Fibroblast of skin of back (primary cell): ENCODE data around the gene HSPA4.
"Not testable (repeated sequence)": the region's sequence is repeated elsewhere in the genome, so short reads cannot be mapped to it uniquely, and the experiment has no call there.

Experiments
- DNase-seq: peaks from one replicate; pipeline ENCODE4 v3.0.0-alpha.2; 2013

Gene HSPA4

DNA sequence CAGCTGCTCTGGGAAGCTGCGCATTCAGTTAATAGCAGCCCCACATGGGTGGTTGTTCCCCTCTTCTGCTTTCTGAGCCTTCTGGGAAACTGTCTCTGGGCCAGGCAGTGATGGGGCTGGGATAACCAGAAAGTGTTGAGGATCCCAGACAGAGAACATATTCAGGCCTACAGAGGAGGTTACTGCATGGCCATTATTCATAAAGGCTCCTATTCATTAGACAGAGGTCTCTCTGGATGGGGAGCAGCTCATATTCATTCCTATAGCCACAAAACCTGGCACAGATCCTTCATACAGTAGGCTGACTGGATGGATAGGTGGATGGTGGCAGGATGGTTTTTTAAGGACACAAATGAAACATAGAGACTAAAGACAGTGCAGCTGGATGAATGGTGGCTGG, 76.3 kb downstream of the HSPA4 start:
- no peak for DNase-seq

GRCh38 chr5:133129289-133129688, 77.5 kb downstream of the HSPA4 start:
- DNase-seq = no peak

GRCh38 chr5:133129950-133130349, 78.1 kb downstream of the HSPA4 start:
- DNase-seq = no peak

DNA sequence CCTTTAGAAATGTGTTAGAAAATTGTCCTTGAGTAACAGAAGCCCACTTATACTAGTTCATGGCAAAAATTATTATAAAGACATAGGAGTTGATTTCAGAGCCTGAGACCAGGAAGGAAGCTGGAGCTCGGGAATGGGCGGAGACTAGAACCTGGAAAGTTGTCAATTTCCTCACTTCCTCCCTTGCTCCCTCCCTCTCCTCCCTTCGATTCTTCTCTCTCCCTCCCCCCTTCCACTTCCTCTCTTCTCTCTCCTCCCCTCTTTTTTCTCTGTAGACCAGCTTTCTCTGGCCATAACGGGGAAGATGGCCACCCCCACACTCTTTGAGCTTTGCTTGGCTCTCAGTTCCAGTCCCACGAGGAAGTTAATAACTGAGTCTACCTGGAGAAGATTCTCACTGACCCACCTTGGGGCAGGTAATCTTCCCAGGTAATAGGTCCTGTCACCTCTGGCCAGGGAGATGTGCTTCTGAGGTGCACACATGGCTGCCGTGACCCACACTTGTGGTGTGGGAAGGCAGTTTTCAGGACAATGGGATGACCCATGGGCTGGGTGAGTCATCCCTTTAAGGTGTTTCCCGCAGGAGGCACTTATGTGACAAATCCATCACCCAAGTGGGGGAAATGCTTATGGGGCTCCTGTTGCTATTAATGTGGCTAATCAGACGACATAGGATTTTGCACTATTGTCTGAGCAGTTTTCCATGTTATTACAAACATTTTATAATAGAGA, 78.7 kb downstream of the HSPA4 start:
- DNase-seq = no peak

DNA sequence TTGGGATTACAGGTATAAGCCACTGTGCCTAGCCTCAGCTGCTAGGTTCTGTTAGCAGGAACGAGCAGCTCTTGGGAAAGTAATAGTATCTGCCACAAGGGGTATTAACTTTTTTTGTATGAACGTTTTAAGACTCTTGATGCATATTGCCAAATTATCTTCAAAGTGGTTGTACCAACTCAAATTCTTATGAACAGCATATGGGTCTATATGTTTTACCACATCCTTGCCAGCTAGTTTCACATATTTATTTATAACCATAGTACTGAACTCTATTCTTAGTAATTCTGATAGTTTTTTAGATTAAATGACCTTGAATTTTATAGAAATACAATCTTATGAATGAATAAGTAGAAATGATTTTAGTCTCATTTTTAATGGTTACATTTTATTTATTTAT, 80.9 kb downstream of the HSPA4 start:
- no peak for DNase-seq

DNA sequence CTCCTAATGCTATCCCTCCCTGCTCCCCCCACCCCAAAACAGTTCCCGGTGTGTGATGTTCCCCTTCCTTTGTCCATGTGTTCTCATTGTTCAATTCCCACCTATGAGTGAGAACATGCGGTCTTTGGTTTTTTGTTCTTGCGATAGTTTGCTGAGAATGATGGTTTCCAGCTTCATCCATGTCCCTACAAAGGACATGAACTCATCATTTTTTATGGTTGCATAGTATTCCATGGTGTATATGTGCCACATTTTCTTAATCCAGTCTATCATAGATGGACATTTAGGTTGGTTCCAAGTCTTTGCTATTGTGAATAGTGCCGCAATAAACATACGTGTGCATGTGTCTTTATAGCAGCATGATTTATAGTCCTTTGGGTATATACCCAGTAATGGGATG, 81.4 kb downstream of the HSPA4 start:
- not testable (repeated sequence) for DNase-seq

GRCh38 chr5:133136890-133137289, 85.1 kb downstream of the HSPA4 start:
- DNase-seq = not testable (repeated sequence)

DNA sequence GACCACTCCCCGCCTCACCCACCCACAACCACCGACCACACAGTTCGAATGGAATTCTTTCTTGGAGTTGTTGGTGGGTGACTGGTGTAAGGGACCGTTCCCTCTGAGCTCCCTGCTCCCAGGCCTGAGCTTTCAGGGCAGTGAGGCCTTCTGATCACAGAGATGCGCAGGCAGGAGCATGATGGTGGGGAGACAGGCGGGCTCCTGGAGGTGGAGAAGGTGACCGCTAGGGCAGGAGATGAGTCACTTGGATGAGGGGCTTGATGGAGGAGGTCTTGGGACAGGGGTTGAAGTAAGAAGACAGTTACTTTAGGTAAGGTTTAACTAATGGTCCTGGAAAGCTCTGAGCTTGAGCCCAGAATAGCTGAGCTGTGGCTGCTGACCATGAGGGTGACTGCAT, 88.5 kb downstream of the HSPA4 start:
- no peak for DNase-seq

- no peak for DNase-seq
Observed at GRCh38 chr5:133141746-133142145, 89.9 kb downstream of the HSPA4 start.

- no peak for DNase-seq
Observed at GRCh38 chr5:133142782-133143181, 91.0 kb downstream of the HSPA4 start.

- DNase-seq = no peak
Observed at GRCh38 chr5:133144245-133144981, 92.6 kb downstream of the HSPA4 start.

DNA sequence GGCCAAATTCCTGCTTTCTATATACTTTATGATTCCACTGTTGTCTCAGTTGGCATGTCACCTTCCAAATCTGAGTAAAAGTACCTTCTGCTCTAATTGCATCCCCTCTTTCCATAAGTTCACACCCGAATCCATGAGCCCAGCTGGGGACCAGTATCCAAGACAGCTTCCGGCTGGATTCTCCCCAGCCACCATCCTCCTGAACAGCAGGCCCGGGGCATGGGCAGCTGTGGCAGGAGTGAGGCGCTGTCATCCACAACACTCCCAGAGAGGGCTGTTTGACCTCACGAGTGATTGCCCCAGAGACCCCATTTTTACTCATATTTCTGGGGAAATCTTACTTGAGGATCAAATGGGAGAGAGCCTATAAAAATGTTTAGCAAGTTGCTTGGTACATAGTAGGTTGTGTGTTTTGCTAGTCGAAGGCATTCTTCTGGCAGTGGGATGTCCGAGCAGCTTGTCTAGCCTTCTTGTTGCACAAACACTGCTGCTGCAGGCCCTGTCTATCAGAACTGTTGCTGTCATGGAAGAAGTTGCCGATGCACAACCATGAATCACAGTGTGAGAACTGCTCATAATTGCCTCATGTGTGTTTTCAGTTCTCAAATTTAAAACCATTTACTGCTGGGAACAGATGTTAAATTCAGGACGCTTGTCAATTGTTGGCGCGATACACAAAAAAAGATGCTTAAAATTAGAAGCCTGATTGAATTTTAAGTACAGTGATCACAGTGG, 93.8 kb downstream of the HSPA4 start:
- DNase-seq = no peak

GRCh38 chr5:133147411-133147810, 95.6 kb downstream of the HSPA4 start:
- peak; percentile 5 for DNase-seq

DNA sequence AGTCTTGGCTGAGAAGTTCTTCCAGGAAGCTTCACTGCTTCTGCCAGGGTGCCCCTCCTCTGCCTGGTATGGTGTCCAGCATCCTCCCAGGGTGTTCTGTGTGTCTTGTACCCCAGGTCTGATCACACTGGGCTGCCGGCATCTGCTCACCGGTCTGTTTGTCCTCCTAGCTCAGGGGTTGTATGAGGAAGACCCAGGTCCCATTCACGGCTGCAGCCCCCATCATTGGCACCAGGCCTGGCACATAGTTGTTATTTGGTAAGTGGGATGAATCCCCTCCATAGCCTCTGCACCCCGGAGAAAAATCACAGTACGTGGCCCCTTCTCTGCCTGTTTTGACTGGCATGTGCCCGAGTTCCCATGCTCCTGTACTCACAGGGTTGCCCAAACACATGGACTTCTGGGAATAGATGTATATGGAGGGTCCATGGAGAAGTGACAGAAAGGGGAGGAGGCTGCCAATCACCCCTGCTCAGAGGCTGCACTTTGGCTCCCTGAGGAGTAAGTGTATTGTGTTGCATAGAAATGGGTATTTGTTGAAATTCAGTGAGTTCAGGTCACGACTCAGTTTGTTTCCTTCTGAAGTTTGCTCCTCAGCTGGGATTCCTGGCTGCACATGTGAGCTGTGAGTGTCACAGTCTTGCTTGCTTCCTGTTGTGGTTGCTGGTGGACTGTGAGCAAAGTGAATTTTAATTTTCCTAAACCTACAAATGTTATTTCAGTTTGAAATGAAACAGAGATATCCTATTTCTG, 96.2 kb downstream of the HSPA4 start:
- DNase-seq = no peak

DNA sequence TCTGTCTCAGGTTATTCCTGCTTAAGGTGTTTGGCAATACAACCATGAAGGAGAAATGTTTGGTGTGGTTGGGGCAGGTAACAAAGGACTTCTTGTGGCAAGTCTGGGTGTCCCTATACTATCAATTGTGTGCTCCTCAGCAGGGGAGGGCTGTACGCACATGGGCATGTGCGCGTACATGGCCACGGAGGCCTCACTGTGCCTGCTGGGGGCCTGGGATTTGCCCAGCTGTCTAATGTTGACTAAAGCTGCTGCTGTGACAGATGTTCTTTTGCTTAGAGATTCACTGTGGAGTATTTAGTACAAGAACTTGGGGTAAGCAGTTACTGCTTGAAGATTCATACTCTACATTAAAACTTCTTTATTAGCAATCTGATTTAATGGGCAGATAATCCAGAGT, 97.5 kb downstream of the HSPA4 start:
- no peak for DNase-seq

GRCh38 chr5:133150909-133151544, 99.2 kb downstream of the HSPA4 start:
- no peak for DNase-seq

DNA sequence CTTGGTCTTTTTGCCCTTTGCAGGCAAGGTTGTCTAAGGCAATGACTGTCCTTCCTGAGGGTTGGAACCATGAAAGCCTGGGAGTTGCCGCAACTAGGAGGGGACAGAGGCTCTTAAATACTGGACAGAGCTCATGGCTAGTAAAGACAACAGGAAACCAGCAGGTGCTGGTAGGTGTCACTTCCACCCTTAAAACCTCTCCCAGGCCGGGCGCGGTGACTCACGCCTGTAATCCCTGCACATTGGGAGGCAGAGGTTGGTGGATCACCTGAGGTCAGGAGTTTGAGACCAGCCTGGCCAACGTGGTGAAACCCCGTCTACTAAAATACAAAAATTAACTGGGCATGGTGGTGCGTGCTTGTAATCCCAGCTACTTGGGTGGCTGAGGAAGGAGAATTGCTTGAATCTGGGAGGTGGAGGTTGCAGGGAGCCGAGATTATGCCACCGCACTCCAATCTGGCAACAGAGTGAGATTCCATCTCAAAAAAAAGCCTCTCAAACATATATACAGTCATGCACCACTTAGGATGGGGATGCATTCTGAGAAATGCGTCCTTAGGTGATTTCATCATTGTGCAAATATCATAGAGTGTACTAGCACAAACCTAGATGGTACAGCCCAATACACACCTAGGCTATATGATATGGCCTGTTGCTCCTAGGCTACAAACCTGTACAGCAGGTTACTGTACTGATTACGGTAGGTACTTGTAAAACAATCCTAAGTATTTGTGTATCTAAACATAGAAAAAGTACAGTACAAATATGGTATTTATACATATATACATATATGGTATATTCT, 102.7 kb downstream of the HSPA4 start:
- no peak for DNase-seq

GRCh38 chr5:133155326-133155969, 103.6 kb downstream of the HSPA4 start:
- DNase-seq = no peak
